NT2/D1 (cell line): ENCODE results near the gene ANKRD34A.

Source experiments
- SUZ12 ChIP-seq: IDR thresholded peaks from 2 replicates; pipeline ENCODE4 v1.6.1; 2011; ENCODE audit not compliant: insufficient read length, insufficient read depth; ENCODE audit errors: extremely low read depth
- YY1 ChIP-seq: IDR thresholded peaks from 2 replicates; pipeline ENCODE4 v1.6.1; 2011; ENCODE audit not compliant: insufficient read length, insufficient read depth

DNA sequence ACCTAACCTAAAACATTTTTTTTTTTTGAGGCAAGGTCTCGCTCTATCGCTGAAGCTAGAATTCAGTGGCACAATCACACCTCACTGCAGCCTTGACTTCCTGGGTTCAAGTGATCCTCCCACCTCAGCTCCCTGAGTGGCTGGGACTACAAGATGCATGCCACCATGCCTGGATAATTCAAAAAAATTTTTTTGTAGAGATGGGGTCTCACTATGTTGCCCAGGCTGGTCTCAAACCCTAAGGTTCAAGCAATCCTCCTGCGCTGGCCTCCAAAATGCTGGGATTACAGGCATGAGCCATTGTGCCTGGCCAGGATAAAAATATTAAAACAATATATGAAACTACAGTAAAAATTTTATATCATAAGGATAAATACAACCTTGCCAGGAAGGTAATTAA lies 11.5 kb downstream of the ANKRD34A start:
- TF ChIP-seq YY1, result no peak
- no peak for TF ChIP-seq SUZ12
